Type B pancreatic cell (in vitro differentiated cells): ENCODE data around the gene ACTA1. TPM values are rescaled to one million over a fixed set of nuclear protein-coding genes. Genes with fewer than 3 reads are reported as not detected.
"Not testable (repeated sequence)": the region's sequence is repeated elsewhere in the genome, so short reads cannot be mapped to it uniquely, and the experiment has no call there.

Experiments used
- DNase-seq: peaks from one replicate; pipeline ENCODE4 v3.0.0; 2021; ENCODE audit warnings: mixed read lengths; ENCODE audit not compliant: unreplicated experiment; ENCODE audit errors: extremely low spot score
- H3K27ac Mint-ChIP-seq: 2 replicates; pipeline ENCODE4 v1.8.0; 2021; ENCODE audit warnings: mild to moderate bottlenecking, mixed read lengths
- H3K27me3 Mint-ChIP-seq: 2 replicates; pipeline ENCODE4 v1.8.0; 2021; ENCODE audit warnings: mixed read lengths
- H3K36me3 Mint-ChIP-seq: 2 replicates; pipeline ENCODE4 v1.8.0; 2021; ENCODE audit warnings: mixed read lengths
- H3K4me1 Mint-ChIP-seq: one replicate; pipeline ENCODE4 v1.8.0; 2021; ENCODE audit warnings: mixed read lengths; ENCODE audit not compliant: unreplicated experiment
- H3K4me3 Mint-ChIP-seq: 2 replicates; pipeline ENCODE4 v1.8.0; 2021; ENCODE audit warnings: mild to moderate bottlenecking, mixed read lengths
- H3K9me3 Mint-ChIP-seq: 2 replicates; pipeline ENCODE4 v1.8.0; 2021; ENCODE audit warnings: mixed read lengths
- CTCF ChIP-seq: fragments of 200-600 bp; sonication (generic); conservative IDR thresholded peaks from 2 replicates; pipeline ENCODE4 v1.5.0; 2021; ENCODE audit warnings: antibody characterized with exemption, mild to moderate bottlenecking
- total RNA-seq: library from RNA; stranded (reverse); gene quantifications from 2 replicates; pipeline ENCODE4 v1.2.1, GENCODE V29; 2021; ENCODE audit warnings: low replicate concordance

Gene ACTA1
- total RNA-seq, 1 donor from 2014 or later = 1.9 TPM

- H3K27me3 Mint-ChIP-seq = peaks cover 69% of the 10 kb centered on the region
- peaks cover 6% of the 10 kb centered on the region for H3K4me1 Mint-ChIP-seq
Measured at GRCh38 chr1:229428256-229428655, 5.6 kb downstream of the ACTA1 start.

GRCh38 chr1:229427572-229427971, 6.3 kb downstream of the ACTA1 start:
- no peak for TF ChIP-seq CTCF
- Mint-ChIP-seq H3K4me3 (no peak overlapping the region), H3K27me3 (peaks cover 68% of the 10 kb centered on the region), H3K36me3 (no peaks in the 10 kb centered on the region), H3K4me1 (peaks cover 6% of the 10 kb centered on the region), H3K27ac (no peak overlapping the region), H3K9me3 (no peaks in the 10 kb centered on the region)
- no peak for DNase-seq

More at GRCh38 chr1:229428256-229428655, 5.6 kb downstream of the ACTA1 start:
- no peaks in the 10 kb centered on the region for H3K9me3 Mint-ChIP-seq
- no peak overlapping the region for H3K4me3 Mint-ChIP-seq
- no peak for DNase-seq
- no peaks in the 10 kb centered on the region for H3K36me3 Mint-ChIP-seq
- TF ChIP-seq CTCF = no peak
- H3K27ac Mint-ChIP-seq = no peak overlapping the region

- no peak for DNase-seq
- Mint-ChIP-seq H3K36me3 (no peaks in the 10 kb centered on the region), H3K27me3 (peaks cover 51% of the 10 kb centered on the region), H3K4me3 (no peak overlapping the region), H3K4me1 (no peaks in the 10 kb centered on the region), H3K9me3 (no peaks in the 10 kb centered on the region), H3K27ac (no peak overlapping the region)
- no peak for TF ChIP-seq CTCF
Measured at GRCh38 chr1:229425564-229426159, 8.2 kb downstream of the ACTA1 start.

- Mint-ChIP-seq H3K9me3 (no peaks in the 10 kb centered on the region), H3K27me3 (peaks cover 19% of the 10 kb centered on the region), H3K4me1 (no peaks in the 10 kb centered on the region), H3K4me3 (no peak overlapping the region), H3K27ac (no peak overlapping the region), H3K36me3 (no peaks in the 10 kb centered on the region)
- DNase-seq = no peak
- TF ChIP-seq CTCF = no peak
Measured at GRCh38 chr1:229420765-229421164, 13.1 kb downstream of the ACTA1 start.

GRCh38 chr1:229420224-229420623, 13.7 kb downstream of the ACTA1 start:
- Mint-ChIP-seq H3K4me1 (no peaks in the 10 kb centered on the region), H3K9me3 (no peaks in the 10 kb centered on the region), H3K27ac (no peak overlapping the region), H3K4me3 (no peak overlapping the region), H3K27me3 (peaks cover 15% of the 10 kb centered on the region), H3K36me3 (no peaks in the 10 kb centered on the region)
- no peak for TF ChIP-seq CTCF
- no peak for DNase-seq

GRCh38 chr1:229418586-229418985, 15.3 kb downstream of the ACTA1 start:
- not testable (repeated sequence) for H3K4me3 Mint-ChIP-seq, H3K36me3 Mint-ChIP-seq, H3K27me3 Mint-ChIP-seq, DNase-seq, H3K9me3 Mint-ChIP-seq, H3K4me1 Mint-ChIP-seq, H3K27ac Mint-ChIP-seq

- H3K27me3 Mint-ChIP-seq = peaks cover 22% of the 10 kb centered on the region
- not testable (repeated sequence) for DNase-seq, H3K36me3 Mint-ChIP-seq, H3K27ac Mint-ChIP-seq, H3K9me3 Mint-ChIP-seq, H3K4me3 Mint-ChIP-seq
- peaks cover 16% of the 10 kb centered on the region for H3K4me1 Mint-ChIP-seq
Measured at GRCh38 chr1:229412810-229413209, 21.1 kb downstream of the ACTA1 start.
